ENCODE results near the gene OR5M3. TPM values are rescaled to one million over a fixed set of nuclear protein-coding genes. Genes with fewer than 3 reads are reported as not detected.

The OR5M3 gene
- total and polyA plus RNA-seq, 2 donors (not counting 1 experiment from before 2014, with no cell fraction given): not detected

GRCh38 chr11:56513280-56513679, 40.1 kb upstream of the OR5M3 start:
- no peak overlapping the region for H3K4me2 ChIP-seq (replicated peaks; ENCODE audit: low read depth, low read length, poor library complexity, severe bottlenecking)
- DNase-seq: no peak
- CTCF ChIA-PET: no interaction called here
- no peaks in the 10 kb centered on the region for H3K27me3 ChIP-seq (replicated peaks in 1 of 4; ENCODE audit: control extremely low read depth in 1 of 4, control insufficient read depth in 3 of 4, insufficient read depth in 4 of 4, low read length in 3 of 4)
- H3K27ac ChIP-seq (ENCODE audit: low read length in 2 of 2): no peak overlapping the region
- no peak overlapping the region for H2AFZ ChIP-seq (ENCODE audit: insufficient read depth, low read depth, low read length, poor library complexity, severe bottlenecking)
- no peak overlapping the region for H3K4me3 ChIP-seq (ENCODE audit: control extremely low read depth in 1 of 5, extremely low read depth in 1 of 5, insufficient read depth in 1 of 5, low read depth in 2 of 5, low read length in 4 of 5)
- intact Hi-C loops (cut with micrococcal nuclease): no loop called here
- H3K9ac ChIP-seq (ENCODE audit: low read length): no peak overlapping the region
- no CpG with 5 or more reads among the region's 1 CpG for WGBS (ENCODE audit: insufficient coverage)
- H4K20me1 ChIP-seq (ENCODE audit: control insufficient read depth, insufficient read depth, low read length, poor library complexity, severe bottlenecking): no peaks in the 10 kb centered on the region
- Mint-ChIP-seq H3K4me3 (no peak overlapping the region), H3K27me3 (no peaks in the 10 kb centered on the region), H3K27ac (no peak overlapping the region), H3K4me1 (no peaks in the 10 kb centered on the region), H3K9me3 (ENCODE audit: insufficient read depth) (peaks cover 6% of the 10 kb centered on the region)
- no peaks in the 10 kb centered on the region for H3K4me1 ChIP-seq (ENCODE audit: control insufficient read depth in 2 of 2, insufficient read depth in 2 of 2, low read length in 2 of 2)
- no peaks in the 10 kb centered on the region for H3K79me2 ChIP-seq (ENCODE audit: control insufficient read depth, insufficient read depth, low read length)
- TF ChIP-seq EZH2 (IDR thresholded peaks at IDR 0.05; ENCODE audit: borderline replicate concordance, insufficient read depth, low read depth, low read length, poor library complexity, severe bottlenecking) (no peak), CTCF (IDR thresholded peaks at IDR 0.05) (no peak)
- no peaks in the 10 kb centered on the region for H3K9me3 ChIP-seq (ENCODE audit: control extremely low read depth in 1 of 3, control insufficient read depth in 2 of 3, insufficient read depth in 1 of 3, low read length in 2 of 3)
- no peak for ATAC-seq (ENCODE audit: low read depth)
- no peaks in the 10 kb centered on the region for H3K36me3 ChIP-seq (replicated peaks in 1 of 2; ENCODE audit: control extremely low read depth in 1 of 2, control insufficient read depth in 1 of 2, extremely low read depth in 1 of 2, insufficient read depth in 2 of 2, low read length in 1 of 2)
- POLR2A ChIA-PET: no interaction called here

GRCh38 chr11:56509439-56509838, 36.3 kb upstream of the OR5M3 start:
- intact Hi-C loops (cut with micrococcal nuclease): no loop called here
- Histone ChIP-seq H2AFZ (ENCODE audit: insufficient read depth, low read depth, low read length, poor library complexity, severe bottlenecking) (no peak overlapping the region), H3K9me3 (ENCODE audit: control extremely low read depth in 1 of 3, control insufficient read depth in 2 of 3, insufficient read depth in 1 of 3, low read length in 2 of 3) (no peaks in the 10 kb centered on the region), H3K27ac (ENCODE audit: low read length in 2 of 2) (no peak overlapping the region), H3K4me1 (ENCODE audit: control insufficient read depth in 2 of 2, insufficient read depth in 2 of 2, low read length in 2 of 2) (no peaks in the 10 kb centered on the region), H3K4me2 (replicated peaks; ENCODE audit: low read depth, low read length, poor library complexity, severe bottlenecking) (no peak overlapping the region), H3K9ac (ENCODE audit: low read length) (no peak overlapping the region), H4K20me1 (ENCODE audit: control insufficient read depth, insufficient read depth, low read length, poor library complexity, severe bottlenecking) (no peaks in the 10 kb centered on the region), H3K27me3 (replicated peaks in 1 of 4; ENCODE audit: control extremely low read depth in 1 of 4, control insufficient read depth in 3 of 4, insufficient read depth in 4 of 4, low read length in 3 of 4) (no peaks in the 10 kb centered on the region), H3K4me3 (ENCODE audit: control extremely low read depth in 1 of 5, extremely low read depth in 1 of 5, insufficient read depth in 1 of 5, low read depth in 2 of 5, low read length in 4 of 5) (no peak overlapping the region), H3K79me2 (ENCODE audit: control insufficient read depth, insufficient read depth, low read length) (no peaks in the 10 kb centered on the region), H3K36me3 (replicated peaks in 1 of 2; ENCODE audit: control extremely low read depth in 1 of 2, control insufficient read depth in 1 of 2, extremely low read depth in 1 of 2, insufficient read depth in 2 of 2, low read length in 1 of 2) (no peaks in the 10 kb centered on the region)
- Mint-ChIP-seq H3K27ac (no peak overlapping the region), H3K4me1 (no peaks in the 10 kb centered on the region), H3K4me3 (no peak overlapping the region), H3K9me3 (ENCODE audit: insufficient read depth) (peaks cover 6% of the 10 kb centered on the region), H3K27me3 (no peaks in the 10 kb centered on the region)
- ATAC-seq (ENCODE audit: low read depth) (no peak), DNase-seq (no peak)
- TF ChIP-seq EZH2 (IDR thresholded peaks at IDR 0.05; ENCODE audit: borderline replicate concordance, insufficient read depth, low read depth, low read length, poor library complexity, severe bottlenecking) (no peak), CTCF (IDR thresholded peaks at IDR 0.05) (no peak)
- ChIA-PET POLR2A (no interaction called here), CTCF (no interaction called here)
- WGBS (ENCODE audit: insufficient coverage): no CpG with 5 or more reads among the region's 1 CpG
